Panc1 (cell line): ENCODE results near the gene LUZP4.

Experiments used
- SIN3A ChIP-seq: IDR thresholded peaks from 2 replicates; pipeline ENCODE4 v1.6.1; 2012; ENCODE audit warnings: low read depth, mild to moderate bottlenecking, low read length, moderate library complexity, borderline replicate concordance; ENCODE audit not compliant: insufficient read depth
- TF ChIP-seq, protein P1 (sequence below): fragments of 450-650 bp; IDR thresholded peaks from 2 replicates; pipeline ENCODE4 v1.5.1; 2017; ENCODE audit warnings: mild to moderate bottlenecking
- TF ChIP-seq, protein P2 (sequence below), 2 experiments: IDR thresholded peaks; 2 replicates each; pipeline ENCODE4 v1.6.1; 2011 to 2012; ENCODE audit warnings: low read depth in 2 of 2, control low read depth in 1 of 2, low read length in 1 of 2, mild to moderate bottlenecking in 1 of 2, moderate library complexity in 1 of 2; ENCODE audit not compliant: insufficient read depth in 1 of 2

GRCh38 chrX:115284877-115285276, 4.6 kb upstream of the LUZP4 start:
- TF ChIP-seq SIN3A: no peak
- TF ChIP-seq, protein P1, sequence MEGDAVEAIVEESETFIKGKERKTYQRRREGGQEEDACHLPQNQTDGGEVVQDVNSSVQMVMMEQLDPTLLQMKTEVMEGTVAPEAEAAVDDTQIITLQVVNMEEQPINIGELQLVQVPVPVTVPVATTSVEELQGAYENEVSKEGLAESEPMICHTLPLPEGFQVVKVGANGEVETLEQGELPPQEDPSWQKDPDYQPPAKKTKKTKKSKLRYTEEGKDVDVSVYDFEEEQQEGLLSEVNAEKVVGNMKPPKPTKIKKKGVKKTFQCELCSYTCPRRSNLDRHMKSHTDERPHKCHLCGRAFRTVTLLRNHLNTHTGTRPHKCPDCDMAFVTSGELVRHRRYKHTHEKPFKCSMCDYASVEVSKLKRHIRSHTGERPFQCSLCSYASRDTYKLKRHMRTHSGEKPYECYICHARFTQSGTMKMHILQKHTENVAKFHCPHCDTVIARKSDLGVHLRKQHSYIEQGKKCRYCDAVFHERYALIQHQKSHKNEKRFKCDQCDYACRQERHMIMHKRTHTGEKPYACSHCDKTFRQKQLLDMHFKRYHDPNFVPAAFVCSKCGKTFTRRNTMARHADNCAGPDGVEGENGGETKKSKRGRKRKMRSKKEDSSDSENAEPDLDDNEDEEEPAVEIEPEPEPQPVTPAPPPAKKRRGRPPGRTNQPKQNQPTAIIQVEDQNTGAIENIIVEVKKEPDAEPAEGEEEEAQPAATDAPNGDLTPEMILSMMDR: no peak
- TF ChIP-seq, protein P2, sequence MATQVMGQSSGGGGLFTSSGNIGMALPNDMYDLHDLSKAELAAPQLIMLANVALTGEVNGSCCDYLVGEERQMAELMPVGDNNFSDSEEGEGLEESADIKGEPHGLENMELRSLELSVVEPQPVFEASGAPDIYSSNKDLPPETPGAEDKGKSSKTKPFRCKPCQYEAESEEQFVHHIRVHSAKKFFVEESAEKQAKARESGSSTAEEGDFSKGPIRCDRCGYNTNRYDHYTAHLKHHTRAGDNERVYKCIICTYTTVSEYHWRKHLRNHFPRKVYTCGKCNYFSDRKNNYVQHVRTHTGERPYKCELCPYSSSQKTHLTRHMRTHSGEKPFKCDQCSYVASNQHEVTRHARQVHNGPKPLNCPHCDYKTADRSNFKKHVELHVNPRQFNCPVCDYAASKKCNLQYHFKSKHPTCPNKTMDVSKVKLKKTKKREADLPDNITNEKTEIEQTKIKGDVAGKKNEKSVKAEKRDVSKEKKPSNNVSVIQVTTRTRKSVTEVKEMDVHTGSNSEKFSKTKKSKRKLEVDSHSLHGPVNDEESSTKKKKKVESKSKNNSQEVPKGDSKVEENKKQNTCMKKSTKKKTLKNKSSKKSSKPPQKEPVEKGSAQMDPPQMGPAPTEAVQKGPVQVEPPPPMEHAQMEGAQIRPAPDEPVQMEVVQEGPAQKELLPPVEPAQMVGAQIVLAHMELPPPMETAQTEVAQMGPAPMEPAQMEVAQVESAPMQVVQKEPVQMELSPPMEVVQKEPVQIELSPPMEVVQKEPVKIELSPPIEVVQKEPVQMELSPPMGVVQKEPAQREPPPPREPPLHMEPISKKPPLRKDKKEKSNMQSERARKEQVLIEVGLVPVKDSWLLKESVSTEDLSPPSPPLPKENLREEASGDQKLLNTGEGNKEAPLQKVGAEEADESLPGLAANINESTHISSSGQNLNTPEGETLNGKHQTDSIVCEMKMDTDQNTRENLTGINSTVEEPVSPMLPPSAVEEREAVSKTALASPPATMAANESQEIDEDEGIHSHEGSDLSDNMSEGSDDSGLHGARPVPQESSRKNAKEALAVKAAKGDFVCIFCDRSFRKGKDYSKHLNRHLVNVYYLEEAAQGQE (IDR thresholded peaks at IDR 0.05; ENCODE audit: insufficient read depth in 1 of 2, low read depth in 2 of 2, low read length in 1 of 2): no peak
